HG02798 (cell line): ENCODE data around the gene CNNM3.
"Not testable (repeated sequence)": the region's sequence is repeated elsewhere in the genome, so short reads cannot be mapped to it uniquely, and the experiment has no call there.

Experiments
- ATAC-seq: cut with Tn5 transposase; IDR thresholded peaks from one replicate; pipeline ENCODE4 v1.9.1; 2021; ENCODE audit warnings: mild to moderate bottlenecking; ENCODE audit not compliant: unreplicated experiment, poor library complexity

The CNNM3 gene

DNA sequence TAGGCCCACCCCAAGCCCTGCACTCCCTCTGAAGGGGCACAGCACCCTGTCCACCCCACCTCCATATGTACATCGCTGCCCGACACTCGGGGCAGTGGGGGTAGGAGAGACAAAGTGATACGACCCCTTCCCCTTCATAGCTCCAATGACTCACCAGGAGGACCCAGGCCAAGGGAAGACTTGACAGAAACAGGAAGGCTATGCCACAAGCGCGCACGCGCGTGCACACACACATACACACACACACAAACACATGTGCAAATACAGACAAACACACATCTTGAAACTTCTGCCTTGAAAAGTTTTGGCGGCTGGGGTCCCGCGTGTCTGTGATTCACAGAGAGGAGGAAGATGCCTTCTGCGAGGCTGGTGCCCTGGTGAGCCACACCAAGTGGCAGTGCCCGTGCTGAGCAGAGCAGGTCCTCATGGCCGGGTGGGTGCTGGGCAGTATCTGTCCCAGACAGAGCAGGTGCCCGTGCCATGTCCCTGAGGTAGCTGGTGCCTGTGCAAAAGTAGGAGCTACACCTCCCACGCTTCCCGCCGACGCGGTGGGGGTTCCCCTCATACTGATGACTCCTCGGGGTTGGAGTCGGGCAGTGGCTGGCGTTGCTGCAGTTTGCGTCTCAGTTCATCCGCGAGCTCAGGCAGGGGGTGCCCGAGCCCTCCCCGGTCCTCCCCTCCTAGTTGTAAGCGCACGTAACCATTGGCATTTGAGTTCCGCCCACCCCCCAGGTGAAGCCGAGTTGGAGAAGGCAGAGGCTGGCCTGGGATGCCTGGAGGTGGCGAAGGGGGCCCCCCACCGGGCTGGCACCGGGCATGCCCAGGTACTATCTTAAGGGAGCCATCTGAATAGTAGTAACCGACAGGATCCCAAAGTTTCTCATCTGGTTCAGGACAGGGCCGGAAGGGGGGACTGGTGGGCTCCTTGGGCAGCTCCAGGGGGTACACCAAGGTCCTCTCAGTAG is 44.3 kb downstream of the CNNM3 start:
- ATAC-seq: no peak

DNA sequence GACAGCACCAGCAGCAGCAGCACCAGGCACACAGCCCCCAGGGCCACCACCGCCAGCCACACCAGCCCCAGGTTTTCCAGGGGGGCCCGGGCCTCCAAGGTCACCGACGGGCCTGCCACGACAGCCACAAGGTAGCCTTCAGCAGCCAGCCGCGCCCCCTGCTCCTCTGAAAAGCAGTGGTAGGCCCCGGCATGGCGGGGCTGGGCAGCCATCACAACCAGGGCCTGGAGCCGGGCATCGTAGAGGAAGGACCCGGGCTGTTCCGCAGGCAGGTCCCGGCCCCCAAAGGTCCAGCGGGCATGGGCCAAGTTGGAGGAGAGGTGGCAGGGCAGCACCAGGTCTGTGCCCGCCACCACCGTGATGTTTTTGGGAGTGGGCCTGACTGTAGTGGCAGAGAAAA is 45.0 kb downstream of the CNNM3 start:
- no peak for ATAC-seq

DNA sequence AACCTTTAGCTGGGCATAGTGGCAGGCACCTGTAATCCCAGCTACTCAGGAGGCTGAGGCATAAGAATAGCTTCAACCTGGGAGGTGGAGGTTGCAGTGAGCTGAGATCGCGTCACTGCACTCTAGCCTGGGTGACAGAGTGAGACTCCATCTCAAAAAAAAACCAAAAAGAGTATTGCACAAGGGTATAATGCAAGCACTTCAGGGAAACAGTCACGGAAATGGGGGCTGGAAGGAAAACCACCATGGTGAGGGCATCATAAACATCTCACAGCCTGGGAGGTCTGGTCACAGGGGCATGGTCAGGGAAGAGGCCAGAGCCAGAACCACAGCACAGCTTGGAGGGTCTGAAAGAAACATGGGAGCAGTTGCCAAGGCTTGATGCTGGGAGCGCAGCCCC is 47.0 kb downstream of the CNNM3 start:
- ATAC-seq: not testable (repeated sequence)

DNA sequence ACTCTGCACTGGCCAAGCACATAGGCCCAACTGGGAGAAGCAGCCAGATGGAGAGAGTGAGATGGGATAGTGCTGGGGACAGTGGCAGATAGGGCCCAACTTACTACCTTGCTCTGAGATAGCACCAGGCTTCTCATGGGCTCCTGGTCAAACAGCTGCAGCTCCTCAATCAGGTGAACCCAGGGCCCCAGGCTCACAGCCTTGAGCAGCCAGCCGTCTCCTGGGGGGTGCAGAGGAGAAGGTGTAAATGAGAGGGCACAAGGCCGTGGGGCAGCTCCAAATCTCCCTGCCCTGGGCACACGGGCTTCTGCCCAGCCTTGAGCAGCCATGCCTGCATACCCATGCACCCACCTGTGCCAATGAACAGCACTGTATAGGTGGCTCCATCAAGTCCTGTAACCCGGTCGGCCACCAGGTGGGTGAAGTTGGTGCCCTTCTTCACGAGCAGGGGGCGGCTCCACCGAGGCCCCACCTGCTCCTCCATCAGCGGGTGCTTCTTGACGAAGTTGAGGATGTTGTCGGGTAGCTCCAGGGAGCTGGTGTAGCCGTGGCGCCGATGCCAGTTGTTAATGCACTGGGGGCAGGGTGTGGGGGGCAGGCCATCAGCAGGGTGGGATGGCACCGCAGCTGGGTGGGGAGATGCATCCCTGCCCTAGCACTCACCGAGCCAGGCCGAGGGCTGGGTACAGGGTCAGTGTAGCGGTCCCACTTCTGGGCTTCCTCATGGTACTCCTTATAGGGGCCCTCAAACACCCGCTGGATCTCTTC is 47.7 kb downstream of the CNNM3 start:
- no peak for ATAC-seq

DNA sequence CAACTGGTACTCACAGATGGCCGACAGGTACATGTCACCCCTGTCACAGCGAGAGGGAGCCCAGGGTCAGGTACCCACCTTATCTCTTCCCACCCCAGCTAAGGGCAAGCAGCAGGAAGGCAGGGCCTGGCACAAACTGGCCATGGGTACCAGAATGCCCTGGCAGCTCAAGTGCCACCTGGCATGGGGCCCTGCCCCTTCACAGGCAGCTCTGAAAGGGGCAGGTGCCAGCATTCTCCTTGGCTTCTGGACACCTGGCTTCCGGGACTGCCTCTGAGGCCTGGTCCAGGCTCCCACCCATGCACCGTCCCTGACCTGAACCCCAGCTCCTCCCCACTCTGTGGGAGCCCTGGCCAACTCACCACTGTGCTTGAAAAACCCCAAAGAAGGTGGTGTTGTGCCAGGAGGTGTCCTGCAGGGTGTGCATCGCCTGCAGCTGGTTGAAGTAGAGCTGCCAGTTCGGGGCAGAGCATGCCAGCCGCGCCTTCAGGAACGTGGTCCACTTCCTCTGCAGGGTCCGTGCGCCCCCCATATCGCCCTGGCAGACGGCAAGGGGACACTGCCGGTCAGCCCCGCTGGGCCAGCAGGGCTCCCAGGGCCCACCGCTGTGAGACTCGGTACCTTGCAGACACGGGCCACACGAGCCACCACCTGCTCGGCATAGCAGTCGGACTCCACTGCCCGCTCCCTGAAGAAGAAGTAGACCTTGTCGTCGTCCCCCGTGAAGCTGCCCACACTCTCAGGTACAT is 48.4 kb downstream of the CNNM3 start:
- ATAC-seq: no peak

DNA sequence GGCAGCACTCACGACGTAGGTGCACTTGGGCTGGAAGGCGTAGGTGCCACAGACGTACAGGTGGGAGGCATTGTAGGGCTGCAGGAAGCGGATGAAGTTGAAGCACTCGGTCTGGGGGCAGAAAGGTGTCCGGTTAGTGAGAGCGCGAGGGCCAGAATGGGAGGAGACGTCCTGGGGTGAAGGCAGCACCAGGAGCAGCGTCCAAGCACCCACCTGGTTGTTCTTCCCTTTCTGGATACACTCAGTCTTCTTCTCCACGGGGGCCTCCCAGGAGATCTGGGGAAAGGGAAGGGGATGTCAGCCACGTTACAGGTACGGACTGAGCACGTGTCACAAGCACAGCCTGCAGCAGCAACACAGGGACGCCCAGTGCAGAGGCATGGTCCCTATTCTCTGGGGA is 49.6 kb downstream of the CNNM3 start:
- ATAC-seq: no peak

DNA sequence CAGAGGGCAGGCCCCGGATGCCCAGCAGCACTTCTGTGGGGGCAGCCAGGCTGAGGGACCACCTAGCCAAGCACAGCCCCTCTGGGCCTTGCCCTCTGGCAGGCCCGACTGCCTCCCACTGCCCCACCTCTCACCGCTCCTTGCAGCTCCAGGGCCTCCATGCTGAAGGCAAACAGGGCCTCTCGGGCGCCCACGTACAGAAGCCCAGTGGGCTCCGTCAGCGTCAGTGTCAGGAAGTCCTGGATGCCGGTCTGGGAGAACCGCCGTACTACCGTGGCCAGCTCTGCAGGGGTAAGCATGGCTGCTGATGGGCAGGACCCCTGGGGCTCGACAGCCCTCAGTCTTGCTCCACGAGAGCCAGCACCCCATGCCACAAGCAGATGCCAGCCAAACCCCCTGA is 50.1 kb downstream of the CNNM3 start:
- ATAC-seq: no peak

DNA sequence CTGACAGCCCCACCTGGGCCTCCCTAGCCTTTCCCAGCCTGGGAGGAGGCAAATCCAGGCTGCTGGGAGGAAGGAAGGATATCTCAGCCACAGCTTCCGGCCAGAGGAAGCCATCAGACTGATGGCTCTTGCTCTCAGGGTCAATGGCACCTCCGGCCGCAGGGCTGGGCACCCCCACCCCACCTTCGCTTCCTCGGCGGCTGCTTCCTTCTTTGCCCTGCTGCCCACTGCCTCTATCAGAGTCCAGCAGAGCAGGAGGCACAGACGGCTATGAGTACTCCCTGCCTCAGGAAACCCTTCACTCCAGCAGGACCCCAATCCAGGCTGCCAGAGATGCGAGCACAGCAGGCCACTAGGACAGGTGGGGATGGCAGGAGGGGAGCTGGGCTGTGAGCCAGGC is 50.5 kb downstream of the CNNM3 start:
- ATAC-seq: no peak

DNA sequence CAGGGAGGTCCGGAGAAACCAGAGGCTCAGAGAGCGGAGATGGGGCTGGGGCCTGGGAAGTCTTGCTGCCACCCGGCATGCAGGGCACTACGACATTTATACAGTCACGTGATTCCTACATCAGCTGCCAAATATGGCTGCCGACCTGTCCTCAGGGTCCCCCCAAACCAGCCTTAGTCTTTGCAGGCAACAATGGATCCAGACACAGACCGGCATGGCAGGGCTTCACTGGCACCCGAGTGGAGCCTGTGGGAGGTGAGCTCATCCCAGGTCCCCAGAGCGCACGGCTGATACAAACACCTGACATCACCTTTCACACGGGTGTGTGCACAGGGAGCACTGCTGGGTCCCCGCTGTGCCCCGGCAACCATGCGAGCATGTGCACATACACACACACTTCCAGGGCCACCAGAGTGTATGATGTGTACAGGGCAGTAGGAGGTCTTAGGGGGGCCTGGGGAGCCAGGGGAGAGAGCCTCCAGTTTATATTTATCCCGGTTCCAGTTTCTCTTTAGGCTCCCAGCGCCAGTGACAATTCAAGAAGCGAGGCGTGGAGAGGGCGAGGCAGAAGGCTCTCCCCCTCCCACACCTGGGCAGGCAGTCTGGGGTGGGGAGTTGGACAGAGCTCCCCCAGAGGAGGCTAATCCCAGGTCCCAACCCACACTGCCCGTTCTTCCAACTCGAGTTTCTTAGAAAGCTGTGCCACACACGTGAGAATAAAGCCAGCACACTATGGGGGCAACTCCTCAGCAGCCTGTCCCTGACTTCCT is 51.1 kb downstream of the CNNM3 start:
- ATAC-seq: no peak

DNA sequence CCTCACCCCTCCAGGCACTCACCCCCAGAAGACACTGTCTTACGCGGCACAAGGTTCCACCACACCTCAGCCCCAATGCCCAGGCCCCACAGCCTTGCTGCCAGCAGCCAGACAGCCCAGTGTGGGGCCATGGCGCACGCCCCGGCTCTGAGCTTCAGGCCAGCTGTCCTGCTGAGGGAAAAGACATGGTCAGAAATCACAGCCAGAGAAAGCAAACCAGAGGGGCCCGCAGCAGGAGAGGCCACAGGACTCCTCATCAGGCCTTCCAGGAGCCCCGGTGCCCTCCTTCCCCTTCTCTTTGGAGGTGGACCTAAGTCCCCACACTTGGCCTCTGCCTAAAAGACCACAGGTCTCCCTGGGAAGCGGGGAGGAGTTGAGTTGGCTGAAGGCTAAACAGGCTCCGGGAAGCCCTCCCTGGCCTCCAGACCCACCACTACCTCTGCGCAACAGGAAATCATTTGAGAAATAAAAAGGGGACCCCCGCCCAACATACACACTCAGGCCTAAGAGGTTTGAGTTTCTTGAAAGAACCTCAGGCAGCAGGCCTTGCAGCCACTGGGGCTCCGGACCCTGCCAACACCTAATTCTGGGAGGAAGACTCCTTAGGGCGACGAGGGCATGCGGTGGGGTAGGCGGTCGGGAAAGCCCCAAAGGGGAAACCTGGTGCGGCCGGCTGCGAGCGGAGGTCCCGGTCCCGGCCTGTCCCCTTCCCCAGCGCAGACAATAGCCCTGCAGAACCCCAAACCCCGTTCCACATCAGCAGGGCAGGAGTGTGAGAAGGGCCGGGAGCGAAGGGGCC is 51.9 kb downstream of the CNNM3 start:
- peak; percentile 18 for ATAC-seq

DNA sequence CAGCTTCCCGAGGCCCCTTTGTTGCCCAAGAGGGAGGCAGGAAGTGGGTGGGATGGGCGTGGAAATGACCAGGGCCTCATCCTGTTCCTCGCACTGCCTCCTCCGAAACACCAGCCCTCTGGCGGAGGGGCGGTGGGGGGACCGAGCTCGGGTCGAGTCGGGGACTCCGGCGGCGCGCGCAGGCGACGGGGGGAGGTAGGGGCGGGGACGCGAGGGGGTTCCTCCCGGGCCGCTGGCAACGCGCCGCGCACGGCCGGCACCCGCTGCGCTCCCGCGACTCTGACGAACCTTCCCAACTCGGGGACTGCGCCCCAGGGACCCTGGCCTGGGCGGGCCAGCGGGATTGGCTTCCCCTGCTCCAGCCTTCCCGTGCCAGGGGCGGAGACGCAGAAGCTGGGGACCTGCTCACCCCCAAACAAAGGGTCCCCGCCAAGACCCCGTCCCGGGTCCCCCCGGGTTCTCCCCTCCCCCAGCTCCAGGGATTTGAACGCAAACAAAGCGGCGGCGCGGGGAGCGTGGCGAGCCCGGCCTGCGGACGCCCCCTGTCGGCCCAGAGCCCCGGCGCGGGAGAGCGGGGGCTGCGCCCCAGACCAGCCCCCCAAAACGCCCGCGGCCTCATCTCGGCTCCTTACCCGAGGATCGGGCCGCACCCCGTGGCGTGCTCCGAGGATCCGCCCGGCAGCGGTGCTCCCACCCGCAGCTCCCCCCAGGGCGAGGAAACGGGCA is 52.6 kb downstream of the CNNM3 start:
- ATAC-seq: peak; percentile 51

DNA sequence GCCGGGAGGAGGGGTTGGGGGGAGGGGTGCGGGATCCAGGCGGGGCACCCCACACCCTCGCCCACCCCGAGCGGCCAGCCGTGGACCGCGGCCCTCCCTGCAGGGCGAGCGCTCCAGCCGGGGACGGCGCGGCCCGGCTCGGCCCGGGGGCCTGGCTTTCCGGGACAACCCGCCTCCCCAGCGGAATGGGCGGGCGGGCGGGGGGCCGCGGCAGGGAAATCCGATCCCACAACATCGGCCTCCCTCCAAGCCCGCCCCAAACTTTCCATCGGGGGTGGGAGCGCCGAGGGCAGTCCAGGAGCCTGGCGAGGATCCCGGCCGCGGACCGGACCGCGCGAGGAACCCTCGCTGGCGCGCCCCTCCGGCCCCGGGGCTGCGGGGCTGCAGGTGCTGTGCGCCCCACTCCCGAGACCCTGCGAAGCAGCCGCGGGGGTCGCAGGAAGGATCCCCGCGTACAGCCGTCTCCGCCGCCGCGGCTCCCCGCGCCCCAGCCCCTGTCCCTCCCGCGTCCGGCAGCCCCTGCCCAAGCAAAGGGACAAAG is 53.3 kb downstream of the CNNM3 start:
- ATAC-seq: peak; percentile 7

DNA sequence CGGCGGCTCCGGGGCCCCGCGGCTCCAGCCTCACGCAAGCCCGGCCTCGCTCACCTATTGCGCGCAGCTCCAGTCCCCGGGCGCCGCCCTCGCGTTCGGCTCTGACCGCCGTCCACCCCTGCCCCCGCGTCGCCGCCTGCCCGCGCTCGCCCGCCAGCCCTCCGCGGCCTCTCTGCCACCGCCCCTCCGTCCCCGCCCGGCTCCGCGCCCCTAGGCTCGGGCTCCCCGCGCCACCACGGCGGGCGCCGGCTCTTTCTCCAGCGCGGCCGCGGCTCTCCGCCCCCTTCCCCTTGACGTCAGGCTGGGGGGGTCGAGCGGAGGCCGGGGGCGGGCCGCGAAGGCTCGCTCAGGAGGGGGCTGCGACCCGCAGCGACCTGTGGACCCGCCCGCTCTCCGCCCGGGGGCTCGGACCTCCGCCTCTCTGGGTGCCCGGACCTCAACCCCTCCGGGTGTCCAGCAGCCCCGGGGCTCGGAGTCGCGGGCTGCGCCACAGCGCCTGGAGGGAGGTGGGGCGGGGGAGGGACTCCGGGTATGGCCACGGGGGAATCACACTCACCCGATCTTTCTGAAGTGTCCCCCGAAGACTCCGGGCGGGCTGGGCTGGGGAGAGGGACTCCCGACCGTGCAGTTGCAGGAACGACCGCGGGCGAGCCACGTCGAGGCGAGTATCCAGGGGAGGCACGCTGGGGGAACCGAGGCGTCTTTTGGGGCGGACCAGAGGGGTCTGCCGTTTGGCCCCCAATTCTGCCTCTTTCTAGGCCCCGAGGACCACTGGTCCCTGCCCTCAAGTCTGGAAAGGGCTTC is 54.0 kb downstream of the CNNM3 start, which contains the start of gene SEMA4C:
SEMA4C (minus strand) TSS at position 259 of the 804 bp plus-strand sequence. CDS start 2,194 bp downstream, outside the sequence.
- ATAC-seq: peak; percentile 21

DNA sequence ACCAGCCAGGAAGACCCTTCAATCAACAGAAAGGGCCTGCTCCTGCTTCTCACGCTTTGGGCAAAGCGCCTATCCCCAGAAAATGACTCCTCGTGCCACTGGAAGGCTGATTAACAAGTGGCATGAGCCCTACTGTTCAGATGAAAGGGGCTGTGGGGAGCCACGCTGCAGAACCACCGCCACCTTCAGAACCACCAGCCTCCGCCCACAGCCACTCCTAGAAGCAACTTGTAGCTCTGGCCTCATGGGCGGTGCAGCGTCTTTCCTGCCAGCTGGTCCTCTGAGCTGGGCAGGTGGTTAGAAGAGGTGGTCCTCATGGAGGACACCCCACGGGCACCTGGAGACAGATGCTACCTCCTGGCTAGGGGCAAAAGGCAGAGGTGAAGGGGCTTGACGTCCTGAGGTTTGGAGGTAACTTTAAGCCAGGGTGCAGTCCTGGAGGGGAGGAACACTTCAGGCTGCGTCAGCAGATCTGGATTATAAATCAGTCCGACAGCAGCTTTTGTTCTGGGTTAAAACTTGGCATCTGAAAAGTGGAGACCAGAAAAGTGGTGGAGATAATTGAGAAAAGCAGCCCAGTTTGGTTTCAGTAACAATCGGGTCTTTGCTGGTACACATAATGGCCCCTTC is 54.7 kb downstream of the CNNM3 start:
- ATAC-seq: no peak

DNA sequence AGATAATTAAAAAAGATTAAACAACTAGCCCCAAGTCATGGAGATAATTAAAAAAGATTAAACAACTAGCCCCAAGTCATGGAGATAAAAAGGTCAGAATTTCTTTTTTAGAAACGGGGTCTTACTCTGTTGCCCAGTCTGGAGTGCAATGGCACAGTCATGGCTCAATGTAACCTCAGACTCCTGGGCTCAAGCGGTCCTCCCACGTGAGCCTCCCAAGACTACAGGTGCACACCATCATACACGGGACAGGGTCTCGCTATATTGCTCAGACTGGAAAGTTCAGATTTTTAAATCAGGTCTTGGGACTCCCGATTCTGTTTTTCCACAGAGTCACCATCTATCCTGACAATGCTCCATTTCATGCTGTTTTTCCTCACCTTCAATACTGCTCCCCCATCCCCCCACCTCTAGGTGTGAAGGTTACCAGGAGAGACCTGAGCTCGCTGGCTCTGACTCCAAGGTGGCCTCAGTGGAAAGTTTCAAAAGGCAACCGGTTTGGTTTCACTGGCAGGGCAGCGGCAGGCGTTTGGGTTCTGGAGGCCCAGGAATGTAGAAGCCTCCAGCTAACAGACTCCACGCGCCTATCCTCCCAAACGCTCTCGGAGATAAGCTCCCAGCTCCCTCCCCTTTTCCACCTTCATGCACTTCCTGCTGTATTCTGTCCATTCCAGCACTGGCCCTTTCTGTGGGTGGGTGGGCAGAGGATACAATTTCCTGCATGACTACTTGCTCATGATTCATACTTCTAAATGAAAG is 56.7 kb downstream of the CNNM3 start:
- ATAC-seq: no peak

DNA sequence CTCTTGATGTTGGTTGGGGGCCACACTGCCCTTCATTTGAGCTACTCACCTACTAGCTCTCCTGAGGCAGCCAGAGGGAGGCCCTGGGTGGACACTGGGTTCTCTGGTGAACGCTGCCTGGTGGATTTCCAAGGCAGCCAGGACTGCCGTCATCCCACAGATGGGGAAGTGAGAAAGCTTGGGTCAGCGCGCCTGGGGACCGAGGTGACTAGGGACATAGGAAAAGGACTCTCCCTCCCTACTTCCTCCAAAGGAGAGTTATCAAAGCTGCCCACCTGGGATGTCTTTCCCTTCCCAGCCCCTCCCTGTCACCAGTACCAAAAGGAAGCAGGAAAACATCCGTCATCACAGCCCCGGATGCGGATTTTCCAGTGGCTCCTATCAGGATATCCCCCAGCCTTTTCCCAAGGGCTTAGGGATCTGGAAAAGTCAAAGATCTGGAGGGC is 57.6 kb downstream of the CNNM3 start:
- no peak for ATAC-seq
